Coronary artery (tissue), 2 donors: ENCODE data around the gene USP7.

ENCODE experiments used
- DNase-seq: peaks from one replicate; pipeline ENCODE4 v3.0.0-alpha.2; 2017; ENCODE audit warnings: low spot score
- H3K27ac ChIP-seq, 2 donors: fragments of 200-600 bp; sonication (generic); one replicate each; pipeline ENCODE4 v1.5.1; 2016 to 2019
- H3K4me3 ChIP-seq: fragments of 200-600 bp; sonication (generic); 2 replicates; pipeline ENCODE4 v1.5.1; 2016; ENCODE audit warnings: mild to moderate bottlenecking, moderate library complexity
- TF ChIP-seq, protein P1 (sequence below): fragments of 200-600 bp; sonication (generic); IDR thresholded peaks from one replicate; pipeline ENCODE4 v1.5.1; 2019; ENCODE audit warnings: antibody characterized with exemption

USP7 gene

DNA sequence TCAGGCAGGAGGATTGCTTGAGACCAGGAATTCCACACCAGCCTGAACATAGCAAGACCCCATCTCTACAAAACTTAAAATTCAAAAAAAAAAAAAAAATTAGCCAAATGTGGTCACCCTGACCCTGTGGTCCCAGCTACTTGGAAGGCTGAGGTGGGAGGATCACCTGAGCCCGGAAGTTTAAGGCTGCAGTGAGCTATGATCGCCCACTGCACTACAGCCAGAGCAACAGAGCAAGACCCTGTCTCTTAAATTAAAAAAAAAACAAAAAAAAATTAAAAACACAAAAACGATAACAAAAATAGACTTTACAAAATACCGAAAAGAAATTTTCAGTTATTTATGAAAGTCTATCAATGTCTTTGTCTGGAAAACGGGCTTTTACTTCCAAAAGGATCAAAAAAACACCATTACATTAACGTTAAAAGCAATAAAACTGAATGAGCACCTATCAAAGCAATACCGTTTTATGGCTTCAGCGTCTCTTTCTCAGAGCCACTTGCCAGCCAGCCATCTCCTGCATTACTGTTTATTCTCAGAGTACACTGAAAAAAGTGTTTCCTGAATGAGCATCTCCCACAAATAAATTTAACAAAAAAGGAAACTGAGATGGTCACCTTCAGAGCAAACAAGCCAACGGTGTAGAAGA, 6.1 kb downstream of the USP7 start:
- TF ChIP-seq, protein P1, sequence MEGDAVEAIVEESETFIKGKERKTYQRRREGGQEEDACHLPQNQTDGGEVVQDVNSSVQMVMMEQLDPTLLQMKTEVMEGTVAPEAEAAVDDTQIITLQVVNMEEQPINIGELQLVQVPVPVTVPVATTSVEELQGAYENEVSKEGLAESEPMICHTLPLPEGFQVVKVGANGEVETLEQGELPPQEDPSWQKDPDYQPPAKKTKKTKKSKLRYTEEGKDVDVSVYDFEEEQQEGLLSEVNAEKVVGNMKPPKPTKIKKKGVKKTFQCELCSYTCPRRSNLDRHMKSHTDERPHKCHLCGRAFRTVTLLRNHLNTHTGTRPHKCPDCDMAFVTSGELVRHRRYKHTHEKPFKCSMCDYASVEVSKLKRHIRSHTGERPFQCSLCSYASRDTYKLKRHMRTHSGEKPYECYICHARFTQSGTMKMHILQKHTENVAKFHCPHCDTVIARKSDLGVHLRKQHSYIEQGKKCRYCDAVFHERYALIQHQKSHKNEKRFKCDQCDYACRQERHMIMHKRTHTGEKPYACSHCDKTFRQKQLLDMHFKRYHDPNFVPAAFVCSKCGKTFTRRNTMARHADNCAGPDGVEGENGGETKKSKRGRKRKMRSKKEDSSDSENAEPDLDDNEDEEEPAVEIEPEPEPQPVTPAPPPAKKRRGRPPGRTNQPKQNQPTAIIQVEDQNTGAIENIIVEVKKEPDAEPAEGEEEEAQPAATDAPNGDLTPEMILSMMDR: no peak
- peak overlapping the region; percentile 34 for H3K4me3 ChIP-seq
- H3K27ac ChIP-seq: peak overlapping the region in 1 of 2 donors; percentile 73
- DNase-seq: no peak

- Histone ChIP-seq H3K27ac (no peak overlapping the region), H3K4me3 (no peak overlapping the region)
- TF ChIP-seq, protein P1: no peak
- no peak for DNase-seq
Observed at GRCh38 chr16:8957063-8957397, 6.7 kb downstream of the USP7 start.

DNA sequence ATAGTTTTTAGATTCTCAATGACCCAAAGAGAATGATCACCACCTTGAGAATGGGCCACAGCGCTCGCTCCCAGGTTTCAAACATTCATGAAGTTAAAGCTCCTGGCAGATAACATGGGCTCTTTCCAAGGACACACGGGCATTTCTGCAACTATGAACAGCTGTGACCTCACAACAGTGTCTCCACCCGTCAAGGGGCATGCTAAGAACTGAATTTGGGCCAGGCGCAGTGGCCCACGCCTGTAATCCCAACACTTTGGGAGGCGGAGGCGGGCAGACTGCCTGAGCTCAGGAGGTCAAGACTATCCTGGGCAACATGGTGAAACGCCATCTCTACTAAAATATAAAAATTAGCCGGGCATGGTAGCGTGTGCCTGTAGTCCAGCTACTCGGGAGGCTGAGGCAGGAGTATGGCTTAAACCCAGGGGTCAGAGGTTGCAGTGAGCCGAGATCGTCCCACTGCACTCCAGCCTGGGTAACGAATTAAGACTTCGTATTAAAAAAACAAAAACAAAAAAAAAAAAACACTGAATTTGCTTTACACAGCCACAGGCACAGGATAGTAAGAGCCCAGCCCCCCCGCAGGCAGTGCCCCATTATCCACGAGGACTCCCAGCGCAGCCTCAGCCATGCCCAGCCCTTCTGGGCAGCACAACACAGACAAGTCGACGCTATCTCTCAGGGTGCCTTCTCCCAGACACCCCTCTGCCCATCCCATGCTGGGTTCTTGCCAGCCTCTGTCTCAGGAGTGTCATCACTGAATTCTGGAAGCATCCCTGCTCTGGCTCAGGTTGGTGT, 7.2 kb downstream of the USP7 start:
- DNase-seq: no peak
- Histone ChIP-seq H3K4me3 (peak overlapping the region; percentile 26), H3K27ac (no peak overlapping the region)
- TF ChIP-seq, protein P1: no peak

GRCh38 chr16:8955828-8956227, 7.9 kb downstream of the USP7 start:
- Histone ChIP-seq H3K4me3 (no peak overlapping the region), H3K27ac (no peak overlapping the region)
- DNase-seq: no peak
- TF ChIP-seq, protein P1: no peak

GRCh38 chr16:8953064-8953463, 10.6 kb downstream of the USP7 start:
- DNase-seq: no peak
- Histone ChIP-seq H3K27ac (no peak overlapping the region), H3K4me3 (no peak overlapping the region)
- TF ChIP-seq, protein P1: no peak

DNA sequence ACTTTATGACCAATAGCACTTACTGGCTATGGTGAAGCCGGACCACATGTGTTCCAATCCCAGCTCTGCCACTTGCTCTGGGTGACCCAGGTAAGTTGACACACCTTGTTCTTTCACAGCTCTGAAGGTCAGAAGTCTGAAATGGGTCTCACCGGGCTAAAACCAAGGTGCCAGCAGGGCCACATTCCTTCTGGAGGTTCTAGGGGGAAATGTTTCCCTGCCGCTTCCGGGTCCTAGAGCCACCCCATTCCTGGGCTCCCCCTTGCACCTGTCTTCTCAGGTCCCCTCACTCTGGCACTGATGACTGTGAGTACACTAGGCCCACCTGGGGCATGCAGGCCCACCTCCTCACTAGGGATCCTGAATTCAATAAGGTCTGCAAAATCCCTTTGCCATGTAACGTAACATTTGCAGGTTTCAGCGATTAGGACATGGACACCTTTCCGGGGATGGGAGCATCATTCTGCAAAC, 11.4 kb downstream of the USP7 start:
- TF ChIP-seq, protein P1: no peak
- H3K4me3 ChIP-seq: no peak overlapping the region
- H3K27ac ChIP-seq: no peak overlapping the region
- no peak for DNase-seq
